SK-N-SH (cell line): ENCODE data around the gene SMAP1. TPM values are rescaled to one million over a fixed set of nuclear protein-coding genes. Genes with fewer than 3 reads are reported as not detected.

ENCODE experiments used
- CTCF ChIA-PET: fragments of 300-600, 350-600 bp; formaldehyde crosslinking; extraction: SDS; loops from one replicate; lab custom pipeline; 2021; lab: Yijun Ruan, JAX
- POLR2A ChIA-PET: fragments of 350-600 bp; sonication (Branson Sonifier 250); formaldehyde crosslinking; extraction: SDS; loops from one replicate; lab custom pipeline; 2020; ENCODE audit warnings: antibody characterized with exemption, inconsistent platforms; lab: Yijun Ruan, JAX
- DNase-seq: peaks from one replicate; pipeline ENCODE4 v3.0.0; 2012
- H2AFZ ChIP-seq: fragments of 200-600 bp; sonication (generic); 2 replicates; pipeline ENCODE4 v1.8.1; 2016; ENCODE audit warnings: antibody characterized with exemption, mild to moderate bottlenecking, low read depth
- H3F3A ChIP-seq: fragments of 200-600 bp; sonication (generic); replicated peaks from 2 replicates; pipeline ENCODE3; 2016; ENCODE audit warnings: antibody characterized with exemption, mild to moderate bottlenecking; ENCODE audit not compliant: insufficient read depth
- H3K27ac ChIP-seq, 2 experiments: fragments of 200-500 bp in 1 of 2; fragments of 200-600 bp in 1 of 2; sonication (Bioruptor generic) in 1 of 2; sonication (generic), shearing (Covaris generic) in 1 of 2; 2 replicates each; pipeline versions ENCODE4 v1.5.1 to v1.6.1; 2014 to 2016; ENCODE audit warnings: low read depth in 2 of 2, inconsistent platforms in 1 of 2, low read length in 1 of 2, mild to moderate bottlenecking in 1 of 2, mixed read lengths in 1 of 2
- H3K27me3 ChIP-seq: fragments of 200-600 bp; sonication (generic), shearing (Covaris generic); 2 replicates; pipeline ENCODE4 v1.6.1; 2016; ENCODE audit warnings: mixed run types; ENCODE audit not compliant: insufficient read depth
- H3K36me3 ChIP-seq, 2 experiments: fragments of 200-500 bp in 1 of 2; fragments of 200-600 bp in 1 of 2; sonication (Bioruptor generic) in 1 of 2; sonication (generic) in 1 of 2; replicated peaks in 1 of 2; 2 replicates each; pipeline versions ENCODE3 to v1.5.1; 2014 to 2016; ENCODE audit warnings: low read length in 1 of 2, mild to moderate bottlenecking in 1 of 2; ENCODE audit not compliant: insufficient read depth in 2 of 2, control insufficient read depth in 1 of 2
- H3K4me1 ChIP-seq, 2 experiments: fragments of 200-500 bp in 1 of 2; fragments of 200-600 bp in 1 of 2; sonication (Bioruptor generic) in 1 of 2; sonication (generic), shearing (Covaris generic) in 1 of 2; 2 replicates each; pipeline versions ENCODE4 v1.5.1 to v1.6.1; 2014 to 2016; ENCODE audit warnings: low read depth in 1 of 2, low read length in 1 of 2, mixed run types in 1 of 2; ENCODE audit not compliant: insufficient read depth in 2 of 2, control insufficient read depth in 1 of 2
- H3K4me2 ChIP-seq: fragments of 200-600 bp; sonication (generic), shearing (Covaris generic); 2 replicates; pipeline ENCODE4 v1.6.1; 2017; ENCODE audit warnings: mixed run types
- H3K4me3 ChIP-seq, 2 experiments: fragments of 200-500 bp in 1 of 2; fragments of 200-600 bp in 1 of 2; sonication (Bioruptor generic) in 1 of 2; sonication (generic), shearing (Covaris generic) in 1 of 2; 2 replicates each; pipeline versions ENCODE4 v1.5.1 to v1.8.1; 2014 to 2016; ENCODE audit warnings: low read depth in 2 of 2, inconsistent platforms in 1 of 2, low read length in 1 of 2, mild to moderate bottlenecking in 1 of 2, mixed read lengths in 1 of 2, moderate library complexity in 1 of 2
- H3K79me2 ChIP-seq: fragments of 200-600 bp; sonication (generic); 2 replicates; pipeline ENCODE4 v1.8.1; 2017; ENCODE audit warnings: mild to moderate bottlenecking; ENCODE audit not compliant: insufficient read depth
- H3K9ac ChIP-seq: fragments of 200-600 bp; sonication (generic); 2 replicates; pipeline ENCODE4 v1.6.1; 2017; ENCODE audit warnings: mixed run types
- H3K9me2 ChIP-seq: fragments of 200-600 bp; sonication (generic); 2 replicates; pipeline ENCODE4 v1.6.1; 2017; ENCODE audit warnings: mixed run types
- H3K9me3 ChIP-seq: fragments of 200-600 bp; sonication (generic); 2 replicates; pipeline ENCODE4 v1.6.1; 2017; ENCODE audit warnings: mixed run types, mild to moderate bottlenecking, moderate library complexity
- H4K20me1 ChIP-seq: fragments of 200-600 bp; sonication (generic); 2 replicates; pipeline ENCODE4 v1.6.1; 2017; ENCODE audit warnings: mild to moderate bottlenecking, mixed run types; ENCODE audit not compliant: insufficient read depth
- CHD2 ChIP-seq: fragments of 150-350 bp; IDR thresholded peaks from 2 replicates; pipeline ENCODE4 v1.6.1; 2018; ENCODE audit warnings: low read length; ENCODE audit not compliant: partially characterized antibody
- CTCF ChIP-seq: fragments of 200-600 bp; sonication (generic); IDR thresholded peaks from 2 replicates; pipeline ENCODE4 v1.6.1; 2017; ENCODE audit warnings: antibody characterized with exemption, mild to moderate bottlenecking, moderate library complexity
- EP300 ChIP-seq, 2 experiments: IDR thresholded peaks; 2 replicates each; pipeline versions ENCODE4 v1.4.0 to v1.6.1; 2012; ENCODE audit warnings: borderline replicate concordance in 1 of 2, low read depth in 1 of 2, low read length in 1 of 2
- FOXJ3 ChIP-seq: sonication (generic); formaldehyde crosslinking; IDR thresholded peaks from 2 replicates; pipeline ENCODE4 v1.5.1; 2020; ENCODE audit warnings: mild to moderate bottlenecking, missing genetic modification reagents
- GABPA ChIP-seq: IDR thresholded peaks from 2 replicates; pipeline ENCODE4 v1.4.0; 2012; ENCODE audit warnings: low read depth, mild to moderate bottlenecking
- JUND ChIP-seq: IDR thresholded peaks from 2 replicates; pipeline ENCODE4 v1.4.0; 2012
- MAX ChIP-seq: IDR thresholded peaks from 2 replicates; pipeline ENCODE4 v1.4.0; 2012; ENCODE audit warnings: low read depth
- MEF2A ChIP-seq: IDR thresholded peaks from 2 replicates; pipeline ENCODE4 v1.4.0; 2012; ENCODE audit warnings: low read depth, borderline replicate concordance
- NRF1 ChIP-seq: IDR thresholded peaks from 2 replicates; pipeline ENCODE4 v1.6.1; 2012; ENCODE audit warnings: low read depth, mild to moderate bottlenecking, low read length
- RCOR1 ChIP-seq: fragments of 150-350 bp; IDR thresholded peaks from 2 replicates; pipeline ENCODE4 v1.6.1; 2017; ENCODE audit warnings: antibody characterized with exemption, low read length
- RFX5 ChIP-seq: IDR thresholded peaks from 2 replicates; pipeline ENCODE4 v1.6.1; 2012; ENCODE audit warnings: mild to moderate bottlenecking, improper control_type of control experiment, low read length
- SIN3A ChIP-seq: IDR thresholded peaks from 2 replicates; pipeline ENCODE4 v1.6.1; 2012; ENCODE audit warnings: low read depth, mild to moderate bottlenecking, low read length, moderate library complexity, borderline replicate concordance
- SMC3 ChIP-seq: IDR thresholded peaks from 2 replicates; pipeline ENCODE4 v1.6.1; 2012; ENCODE audit warnings: low read depth, low read length, improper control_type of control experiment
- TAF1 ChIP-seq: IDR thresholded peaks from 2 replicates; pipeline ENCODE4 v1.6.1; 2012; ENCODE audit warnings: low read depth, mild to moderate bottlenecking, low read length, moderate library complexity, borderline replicate concordance
- TEAD4 ChIP-seq: IDR thresholded peaks from 2 replicates; pipeline ENCODE4 v1.4.0; 2012; ENCODE audit warnings: mild to moderate bottlenecking, borderline replicate concordance; ENCODE audit not compliant: insufficient read depth
- USF1 ChIP-seq: IDR thresholded peaks from 2 replicates; pipeline ENCODE4 v1.4.0; 2012; ENCODE audit warnings: low read depth, borderline replicate concordance
- YY1 ChIP-seq: IDR thresholded peaks from 2 replicates; pipeline ENCODE4 v1.4.0; 2012; ENCODE audit warnings: low read depth, mild to moderate bottlenecking
- WGBS: methylation state at CpG from one replicate; pipeline ENCODE4 v1.1.6; 2017; ENCODE audit warnings: low lambda C conversion rate; 5-methylcytosine and 5-hydroxymethylcytosine counted together
- polyA plus RNA-seq, 3 experiments: library from polyadenylated mRNA; depleted of rRNA; stranded (reverse); fragments of >200 nt; gene quantifications; 2 replicates each; pipeline ENCODE4 v1.2.3, GENCODE V29; 2012

The SMAP1 gene
- polyA plus RNA-seq, 1 of the 3 experiments (the other 2 are of a cell fraction): 12.6 TPM

GRCh38 chr6:70779934-70780333, 112.3 kb downstream of the SMAP1 start:
- Histone ChIP-seq H3F3A (no peaks in the 10 kb centered on the region), H4K20me1 (no peaks in the 10 kb centered on the region), H3K9me3 (no peaks in the 10 kb centered on the region), H3K36me3 (peaks cover 0 to 5% of the 10 kb centered on the region in 2 experiments), H3K4me1 (no peaks in the 10 kb centered on the region), H3K9ac (no peak overlapping the region), H3K27ac (no peak overlapping the region), H3K79me2 (no peaks in the 10 kb centered on the region), H3K27me3 (no peaks in the 10 kb centered on the region), H3K4me3 (no peak overlapping the region), H2AFZ (no peak overlapping the region), H3K4me2 (no peak overlapping the region), H3K9me2 (no peaks in the 10 kb centered on the region)
- POLR2A ChIA-PET: no interaction called here
- no peak for DNase-seq
- 100% methylated on average over 2 of the region's 2 CpGs for WGBS
- TF ChIP-seq TAF1 (no peak), MEF2A (no peak), EP300 (IDR thresholded peaks at IDR 0.05; ENCODE audit: borderline replicate concordance in 1 of 2, low read depth in 1 of 2, low read length in 1 of 2) (no peak), SIN3A (no peak), GABPA (no peak), RCOR1 (no peak), USF1 (no peak), MAX (no peak), JUND (no peak), SMC3 (no peak), RFX5 (no peak), CHD2 (no peak), NRF1 (no peak), FOXJ3 (no peak), CTCF (no peak), YY1 (no peak), TEAD4 (no peak)
- CTCF ChIA-PET: no interaction called here
